Endothelial cell of umbilical vein (primary cell): ENCODE measurements around the gene YIPF2. TPM values are rescaled to one million over a fixed set of nuclear protein-coding genes. Genes with fewer than 3 reads are reported as not detected.

Experiments used
- BruUV-seq: library from RNA; stranded (reverse); fragments of 400-500 nt; replicated peaks from 2 replicates; lab custom pipeline; 2021; lab: Mats Ljungman, UMichigan
- CTCF ChIA-PET: fragments of 300-600, 350-600 bp; sonication (Branson Sonifier 250); formaldehyde crosslinking; loops from one replicate; lab custom pipeline; 2021; ENCODE audit warnings: antibody characterized with exemption, inconsistent platforms; lab: Charles Lee
- POLR2A ChIA-PET: fragments of 300-600, 350-600 bp; sonication (Branson Sonifier 250); formaldehyde crosslinking; loops from one replicate; lab custom pipeline; 2021; ENCODE audit warnings: antibody characterized with exemption, inconsistent platforms; lab: Charles Lee
- DNase-seq: peaks from one replicate; pipeline ENCODE4 v3.0.0-alpha.2; 2011; ENCODE audit warnings: low read depth, low spot score
- FAIRE-seq: peaks from 2 replicates; lab custom pipeline; 2011; peaks lifted over from hg19 to GRCh38; lab: Jason Lieb, UNC
- H2AFZ ChIP-seq: 2 replicates; pipeline ENCODE4 v1.6.0; 2012; ENCODE audit warnings: low read depth, low read length, control low read depth, inconsistent platforms
- H3K27ac ChIP-seq: 2 replicates; pipeline ENCODE4 v1.5.1; 2011; ENCODE audit warnings: low read depth, mild to moderate bottlenecking, control low read depth, low read length, moderate library complexity; ENCODE audit not compliant: insufficient read depth
- H3K27me3 ChIP-seq, 2 experiments: 2 replicates each; pipeline versions ENCODE4 v1.6.0 to v1.6.1; 2011; ENCODE audit warnings: low read length in 2 of 2, mixed read lengths in 1 of 2; ENCODE audit not compliant: control insufficient read depth in 2 of 2, insufficient read depth in 2 of 2
- H3K36me3 ChIP-seq, 2 experiments: 2 replicates in 1 of 2; 3 replicates in 1 of 2; pipeline ENCODE4 v1.5.1; 2011; ENCODE audit warnings: low read length in 2 of 2, mild to moderate bottlenecking in 1 of 2, moderate library complexity in 1 of 2; ENCODE audit not compliant: control insufficient read depth in 2 of 2, insufficient read depth in 2 of 2; ENCODE audit errors: extremely low read depth in 1 of 2
- H3K4me1 ChIP-seq: 3 replicates; pipeline ENCODE4 v1.5.1; 2011; ENCODE audit warnings: mild to moderate bottlenecking, low read length; ENCODE audit not compliant: control insufficient read depth, insufficient read depth; ENCODE audit errors: extremely low read depth
- H3K4me2 ChIP-seq: 2 replicates; pipeline ENCODE4 v1.6.1; 2011; ENCODE audit warnings: low read length, control low read depth, mixed read lengths; ENCODE audit not compliant: insufficient read depth
- H3K4me3 ChIP-seq, 3 experiments: fragments of 200-600 bp in 1 of 3; sonication (generic), shearing (Covaris generic) in 1 of 3; replicated peaks in 1 of 3; 2 replicates each; pipeline ENCODE4 v1.5.1; 2011 to 2016; ENCODE audit warnings: control low read depth in 3 of 3, low read length in 3 of 3, mild to moderate bottlenecking in 2 of 3, inconsistent platforms in 1 of 3, low read depth in 1 of 3, moderate library complexity in 1 of 3; ENCODE audit not compliant: insufficient read depth in 1 of 3
- H3K79me2 ChIP-seq: 2 replicates; pipeline ENCODE4 v1.6.0; 2012; ENCODE audit warnings: low read length, inconsistent platforms; ENCODE audit not compliant: control insufficient read depth, insufficient read depth
- H3K9ac ChIP-seq: replicated peaks from 2 replicates; pipeline ENCODE3; 2011; ENCODE audit warnings: low read length, control low read depth; ENCODE audit not compliant: insufficient read depth; ENCODE audit errors: extremely low read depth
- H3K9me1 ChIP-seq: replicated peaks from 3 replicates; pipeline ENCODE4 v1.6.0; 2011; ENCODE audit warnings: mild to moderate bottlenecking, low read length; ENCODE audit not compliant: control insufficient read depth, insufficient read depth; ENCODE audit errors: extremely low read depth
- H3K9me3 ChIP-seq: replicated peaks from 2 replicates; pipeline ENCODE4 v1.5.1; 2012; ENCODE audit warnings: low read length, inconsistent platforms; ENCODE audit not compliant: control insufficient read depth, insufficient read depth
- H4K20me1 ChIP-seq: replicated peaks from 2 replicates; pipeline ENCODE3; 2011; ENCODE audit warnings: mild to moderate bottlenecking, low read length; ENCODE audit not compliant: control insufficient read depth, insufficient read depth; ENCODE audit errors: extremely low read depth
- CTCF ChIP-seq, 2 donors: IDR thresholded peaks; 1 replicate in 1 of 2; 2 replicates in 1 of 2; pipeline ENCODE4 v1.5.1; 2011; ENCODE audit warnings: low read length in 2 of 2, mild to moderate bottlenecking in 2 of 2, moderate library complexity in 2 of 2, control low read depth in 1 of 2, inconsistent platforms in 1 of 2, low read depth in 1 of 2; ENCODE audit not compliant: insufficient read depth in 1 of 2; ENCODE audit errors: extremely low read depth in 1 of 2
- EZH2 ChIP-seq: IDR thresholded peaks from 2 replicates; pipeline ENCODE4 v1.6.1; 2012; ENCODE audit warnings: borderline replicate concordance, low read depth, mild to moderate bottlenecking, moderate library complexity, low read length, inconsistent platforms; ENCODE audit not compliant: severe bottlenecking
- FOS ChIP-seq: IDR thresholded peaks from 2 replicates; pipeline ENCODE4 v1.6.1; 2011; ENCODE audit warnings: mild to moderate bottlenecking, low read length, moderate library complexity, borderline replicate concordance; ENCODE audit not compliant: insufficient read depth
- GATA2 ChIP-seq: IDR thresholded peaks from 2 replicates; pipeline ENCODE4 v1.7.0; 2011; ENCODE audit warnings: low read depth, mild to moderate bottlenecking, moderate library complexity, mixed read lengths, low read length; ENCODE audit not compliant: insufficient read length, insufficient read depth
- JUN ChIP-seq: IDR thresholded peaks from 2 replicates; pipeline ENCODE4 v1.6.1; 2011; ENCODE audit warnings: borderline replicate concordance, low read depth; ENCODE audit not compliant: insufficient read length, insufficient read depth
- MAX ChIP-seq: IDR thresholded peaks from 2 replicates; pipeline ENCODE4 v1.6.1; 2011; ENCODE audit not compliant: insufficient read depth, insufficient read length
- MYC ChIP-seq: IDR thresholded peaks from one replicate; pipeline ENCODE4 v1.6.1; 2011; ENCODE audit warnings: mild to moderate bottlenecking, low read depth, low read length
- POLR2A ChIP-seq: IDR thresholded peaks from 2 replicates; pipeline ENCODE4 v1.6.1; 2012; ENCODE audit warnings: low read depth, mild to moderate bottlenecking, control low read depth, low read length
- POLR2AphosphoS5 ChIP-seq: IDR thresholded peaks from 2 replicates; pipeline ENCODE4 v1.6.1; 2012; ENCODE audit warnings: low read depth, mild to moderate bottlenecking, control low read depth, low read length, moderate library complexity; ENCODE audit not compliant: insufficient read depth
- dilution Hi-C: fragments of 300-500 bp; cut with MboI; formaldehyde crosslinking; loops from one replicate; pipeline ENCODE4 v1.15.0; 2019; ENCODE audit warnings: low sequenced_read_pairs; ENCODE audit not compliant: extremely low pct_ligation_motif_present
- intact Hi-C: fragments of 100-400 bp; cut with micrococcal nuclease; formaldehyde crosslinking; loops from one replicate; pipeline ENCODE4 v1.10.0; 2022
- polyA plus RNA-seq, 4 experiments: library from polyadenylated mRNA; depleted of rRNA in 3 of 4; stranded (reverse) in 3 of 4; unstranded in 1 of 4; fragments of >200 nt; gene quantifications; 2 replicates each; pipeline versions ENCODE4 v1.2.1 to v1.2.3, GENCODE V29; 2011 to 2012; ENCODE audit warnings: missing spikeins in 1 of 4
- total RNA-seq: library from RNA; stranded (reverse); gene quantifications from 2 replicates; pipeline ENCODE4 v1.2.3, GENCODE V29; 2021

YIPF2 gene
- total and polyA plus RNA-seq, 2 donors (not counting 3 experiments of a cell fraction or from before 2014, with no cell fraction given), result 47.8 to 104 TPM

- no peaks in the 10 kb centered on the region for H3K9me3 ChIP-seq
- CTCF ChIA-PET, result interaction anchor here (0.6 to 4.7 kb wide), 6 partner anchors 15 to 127 kb away, joined by 3 to 35 read pairs (median 4); no protein-coding TSS in a partner anchor
- TSS peak; percentile 75 for BruUV-seq
- H3K4me3 ChIP-seq, result peak within 1 kb of the TSS; percentile 72 to 100 (median 98)
- peak within 1 kb of the TSS; percentile 43 for H2AFZ ChIP-seq
- no peaks in the 10 kb centered on the region for H3K27me3 ChIP-seq
- H3K4me2 ChIP-seq, result peak within 1 kb of the TSS; percentile 77
- peak within 1 kb of the TSS; percentile 51 for H3K27ac ChIP-seq
- peaks cover 43% of the 10 kb centered on the region for H3K79me2 ChIP-seq
- DNase-seq (peak; percentile 97), FAIRE-seq (peak; percentile 90)
- TF ChIP-seq JUN, result no peak
- TF ChIP-seq POLR2A, result peak; percentile 94
- no peak for TF ChIP-seq MYC
- no peak for TF ChIP-seq GATA2
- no peak for TF ChIP-seq CTCF (IDR thresholded peaks at IDR 0.05; ENCODE audit: extremely low read depth in 1 of 2, insufficient read depth in 1 of 2, low read depth in 1 of 2, low read length in 2 of 2)
- TF ChIP-seq FOS, result no peak
- TF ChIP-seq EZH2, result no peak
- TF ChIP-seq MAX, result peak; percentile 48
- peak; percentile 74 for TF ChIP-seq POLR2AphosphoS5
- POLR2A ChIA-PET, result no interaction called here
- peaks cover 4% of the 10 kb centered on the region for H4K20me1 ChIP-seq
- intact Hi-C loops, result loop anchor here (1.0 kb wide), 1 partner anchor 18 kb away; no protein-coding TSS in a partner anchor
- dilution Hi-C loops, result no loop called here
- H3K4me1 ChIP-seq, result peaks cover 9% of the 10 kb centered on the region
- H3K9ac ChIP-seq, result peak within 1 kb of the TSS; percentile 89
- H3K9me1 ChIP-seq, result no peaks in the 10 kb centered on the region
- H3K36me3 ChIP-seq, result no peaks in the 10 kb centered on the region
Observed at GRCh38 chr19:10960314-10961072, 32.1 kb upstream of the YIPF2 start, which contains the start of gene SMARCA4. SMARCA4 (plus strand) TSS chr19:10961030; CDS start chr19:10984152, 23,122 bp downstream.
